Ammon's horn (tissue), 1 donor: Measurements from ENCODE around the gene RAB40A.
A peak's percentile ranks its signal among the peaks of the same experiment; 100 is the strongest.
"Not testable (repeated sequence)": the region's sequence is repeated elsewhere in the genome, so short reads cannot be mapped to it uniquely, and the experiment has no call there.

ENCODE experiments used
- DNase-seq: peaks from one replicate; pipeline ENCODE4 v3.0.0-alpha.2; 2016; ENCODE audit warnings: low spot score

RAB40A gene

GRCh38 chrX:103464072-103464773, 55.1 kb downstream of the RAB40A start:
- DNase-seq = peak; percentile 34

- DNase-seq = no peak
These were observed 58.1 kb downstream of the RAB40A start for GRCh38 chrX:103461156-103461555.

DNA sequence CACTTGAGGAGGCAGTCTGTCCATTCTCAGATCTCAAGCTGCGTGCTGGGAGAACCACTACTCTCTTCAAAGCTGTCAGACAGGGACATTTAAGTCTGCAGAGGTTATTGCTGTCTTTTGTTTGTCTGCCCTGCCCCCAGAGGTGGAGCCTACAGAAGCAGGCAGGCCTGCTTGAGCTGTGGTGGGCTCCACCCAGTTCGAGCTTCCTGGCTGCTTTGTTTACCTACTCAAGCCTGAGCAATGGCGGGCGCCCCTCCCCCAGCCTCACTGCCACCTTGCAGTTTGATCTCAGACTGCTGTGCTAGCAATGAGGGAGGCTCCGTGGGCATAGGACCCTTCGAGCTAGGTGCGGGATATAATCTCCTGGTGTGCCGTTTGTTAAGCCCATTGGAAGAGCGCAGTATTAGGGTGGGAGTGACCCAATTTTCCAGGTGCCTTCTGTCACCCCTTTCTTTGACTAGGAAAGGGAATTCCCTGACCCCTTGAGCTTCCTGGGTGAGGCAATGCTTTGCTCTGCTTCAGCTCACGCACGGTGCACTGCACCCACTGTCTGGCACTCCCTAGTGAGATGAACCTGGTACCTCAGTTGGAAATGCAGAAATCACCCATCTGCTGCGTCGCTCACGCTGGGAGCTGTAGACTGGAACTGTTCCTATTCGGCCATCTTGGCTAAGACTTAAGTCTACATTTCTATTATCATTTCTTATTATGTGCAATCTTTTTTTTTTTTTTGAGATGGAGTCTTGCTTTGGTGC, 59.1 kb downstream of the RAB40A start:
- DNase-seq = not testable (repeated sequence)

DNA sequence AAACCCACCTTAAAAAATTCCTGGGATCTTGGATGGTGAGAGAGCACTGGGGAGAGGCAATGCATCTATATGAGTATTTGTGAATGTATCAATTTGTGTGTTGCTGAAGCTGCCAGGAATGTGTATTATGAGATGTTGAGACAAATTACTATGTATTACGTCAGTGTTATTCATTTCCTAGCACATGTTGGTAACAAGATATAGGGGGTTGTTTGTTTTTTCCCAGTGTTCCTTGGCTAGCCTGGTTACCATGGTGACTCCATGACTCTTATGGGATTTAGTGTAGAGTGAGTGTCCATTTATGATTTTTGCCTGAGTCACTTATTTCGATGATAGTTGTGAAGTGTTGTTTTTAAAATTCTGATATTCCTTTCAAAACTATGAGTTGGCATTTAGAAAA, 65.6 kb downstream of the RAB40A start:
- DNase-seq = no peak
